Endothelial cell of umbilical vein (primary cell): ENCODE data around the gene ATP13A2. TPM values are rescaled to one million over a fixed set of nuclear protein-coding genes. Genes with fewer than 3 reads are reported as not detected.
A peak's percentile ranks its signal among the peaks of the same experiment; 100 is the strongest.

Experiments used
- BruUV-seq: library from RNA; stranded (reverse); fragments of 400-500 nt; replicated peaks from 2 replicates; lab custom pipeline; 2021; lab: Mats Ljungman, UMichigan
- CTCF ChIA-PET: fragments of 300-600, 350-600 bp; sonication (Branson Sonifier 250); formaldehyde crosslinking; loops from one replicate; lab custom pipeline; 2021; ENCODE audit warnings: antibody characterized with exemption, inconsistent platforms; lab: Charles Lee
- POLR2A ChIA-PET: fragments of 300-600, 350-600 bp; sonication (Branson Sonifier 250); formaldehyde crosslinking; loops from one replicate; lab custom pipeline; 2021; ENCODE audit warnings: antibody characterized with exemption, inconsistent platforms; lab: Charles Lee
- DNase-seq: peaks from one replicate; pipeline ENCODE4 v3.0.0-alpha.2; 2011; ENCODE audit warnings: low read depth, low spot score
- FAIRE-seq: peaks from 2 replicates; lab custom pipeline; 2011; peaks lifted over from hg19 to GRCh38; lab: Jason Lieb, UNC
- H2AFZ ChIP-seq: 2 replicates; pipeline ENCODE4 v1.6.0; 2012; ENCODE audit warnings: low read depth, low read length, control low read depth, inconsistent platforms
- H3K27ac ChIP-seq: 2 replicates; pipeline ENCODE4 v1.5.1; 2011; ENCODE audit warnings: low read depth, mild to moderate bottlenecking, control low read depth, low read length, moderate library complexity; ENCODE audit not compliant: insufficient read depth
- H3K27me3 ChIP-seq, 2 experiments: 2 replicates each; pipeline versions ENCODE4 v1.6.0 to v1.6.1; 2011; ENCODE audit warnings: low read length in 2 of 2, mixed read lengths in 1 of 2; ENCODE audit not compliant: control insufficient read depth in 2 of 2, insufficient read depth in 2 of 2
- H3K36me3 ChIP-seq, 2 experiments: 2 replicates in 1 of 2; 3 replicates in 1 of 2; pipeline ENCODE4 v1.5.1; 2011; ENCODE audit warnings: low read length in 2 of 2, mild to moderate bottlenecking in 1 of 2, moderate library complexity in 1 of 2; ENCODE audit not compliant: control insufficient read depth in 2 of 2, insufficient read depth in 2 of 2; ENCODE audit errors: extremely low read depth in 1 of 2
- H3K4me1 ChIP-seq: 3 replicates; pipeline ENCODE4 v1.5.1; 2011; ENCODE audit warnings: mild to moderate bottlenecking, low read length; ENCODE audit not compliant: control insufficient read depth, insufficient read depth; ENCODE audit errors: extremely low read depth
- H3K4me2 ChIP-seq: 2 replicates; pipeline ENCODE4 v1.6.1; 2011; ENCODE audit warnings: low read length, control low read depth, mixed read lengths; ENCODE audit not compliant: insufficient read depth
- H3K4me3 ChIP-seq, 3 experiments: fragments of 200-600 bp in 1 of 3; sonication (generic), shearing (Covaris generic) in 1 of 3; replicated peaks in 1 of 3; 2 replicates each; pipeline ENCODE4 v1.5.1; 2011 to 2016; ENCODE audit warnings: control low read depth in 3 of 3, low read length in 3 of 3, mild to moderate bottlenecking in 2 of 3, inconsistent platforms in 1 of 3, low read depth in 1 of 3, moderate library complexity in 1 of 3; ENCODE audit not compliant: insufficient read depth in 1 of 3
- H3K79me2 ChIP-seq: 2 replicates; pipeline ENCODE4 v1.6.0; 2012; ENCODE audit warnings: low read length, inconsistent platforms; ENCODE audit not compliant: control insufficient read depth, insufficient read depth
- H3K9ac ChIP-seq: replicated peaks from 2 replicates; pipeline ENCODE3; 2011; ENCODE audit warnings: low read length, control low read depth; ENCODE audit not compliant: insufficient read depth; ENCODE audit errors: extremely low read depth
- H3K9me1 ChIP-seq: replicated peaks from 3 replicates; pipeline ENCODE4 v1.6.0; 2011; ENCODE audit warnings: mild to moderate bottlenecking, low read length; ENCODE audit not compliant: control insufficient read depth, insufficient read depth; ENCODE audit errors: extremely low read depth
- H3K9me3 ChIP-seq: replicated peaks from 2 replicates; pipeline ENCODE4 v1.5.1; 2012; ENCODE audit warnings: low read length, inconsistent platforms; ENCODE audit not compliant: control insufficient read depth, insufficient read depth
- H4K20me1 ChIP-seq: replicated peaks from 2 replicates; pipeline ENCODE3; 2011; ENCODE audit warnings: mild to moderate bottlenecking, low read length; ENCODE audit not compliant: control insufficient read depth, insufficient read depth; ENCODE audit errors: extremely low read depth
- EZH2 ChIP-seq: IDR thresholded peaks from 2 replicates; pipeline ENCODE4 v1.6.1; 2012; ENCODE audit warnings: borderline replicate concordance, low read depth, mild to moderate bottlenecking, moderate library complexity, low read length, inconsistent platforms; ENCODE audit not compliant: severe bottlenecking
- FOS ChIP-seq: IDR thresholded peaks from 2 replicates; pipeline ENCODE4 v1.6.1; 2011; ENCODE audit warnings: mild to moderate bottlenecking, low read length, moderate library complexity, borderline replicate concordance; ENCODE audit not compliant: insufficient read depth
- GATA2 ChIP-seq: IDR thresholded peaks from 2 replicates; pipeline ENCODE4 v1.7.0; 2011; ENCODE audit warnings: low read depth, mild to moderate bottlenecking, moderate library complexity, mixed read lengths, low read length; ENCODE audit not compliant: insufficient read length, insufficient read depth
- POLR2A ChIP-seq: IDR thresholded peaks from 2 replicates; pipeline ENCODE4 v1.6.1; 2012; ENCODE audit warnings: low read depth, mild to moderate bottlenecking, control low read depth, low read length
- POLR2AphosphoS5 ChIP-seq: IDR thresholded peaks from 2 replicates; pipeline ENCODE4 v1.6.1; 2012; ENCODE audit warnings: low read depth, mild to moderate bottlenecking, control low read depth, low read length, moderate library complexity; ENCODE audit not compliant: insufficient read depth
- dilution Hi-C: fragments of 300-500 bp; cut with MboI; formaldehyde crosslinking; loops from one replicate; pipeline ENCODE4 v1.15.0; 2019; ENCODE audit warnings: low sequenced_read_pairs; ENCODE audit not compliant: extremely low pct_ligation_motif_present
- intact Hi-C: fragments of 100-400 bp; cut with micrococcal nuclease; formaldehyde crosslinking; loops from one replicate; pipeline ENCODE4 v1.10.0; 2022
- polyA plus RNA-seq, 4 experiments: library from polyadenylated mRNA; depleted of rRNA in 3 of 4; stranded (reverse) in 3 of 4; unstranded in 1 of 4; fragments of >200 nt; gene quantifications; 2 replicates each; pipeline versions ENCODE4 v1.2.1 to v1.2.3, GENCODE V29; 2011 to 2012; ENCODE audit warnings: missing spikeins in 1 of 4
- total RNA-seq: library from RNA; stranded (reverse); gene quantifications from 2 replicates; pipeline ENCODE4 v1.2.3, GENCODE V29; 2021
- TF ChIP-seq, protein P1 (sequence below), 2 donors: IDR thresholded peaks; 1 replicate in 1 of 2; 2 replicates in 1 of 2; pipeline ENCODE4 v1.5.1; 2011; ENCODE audit warnings: low read length in 2 of 2, mild to moderate bottlenecking in 2 of 2, moderate library complexity in 2 of 2, control low read depth in 1 of 2, inconsistent platforms in 1 of 2, low read depth in 1 of 2; ENCODE audit not compliant: insufficient read depth in 1 of 2; ENCODE audit errors: extremely low read depth in 1 of 2

The ATP13A2 gene
- total and polyA plus RNA-seq, 2 donors (not counting 3 experiments of a cell fraction or from before 2014, with no cell fraction given) = 44.9 to 60.6 TPM

DNA sequence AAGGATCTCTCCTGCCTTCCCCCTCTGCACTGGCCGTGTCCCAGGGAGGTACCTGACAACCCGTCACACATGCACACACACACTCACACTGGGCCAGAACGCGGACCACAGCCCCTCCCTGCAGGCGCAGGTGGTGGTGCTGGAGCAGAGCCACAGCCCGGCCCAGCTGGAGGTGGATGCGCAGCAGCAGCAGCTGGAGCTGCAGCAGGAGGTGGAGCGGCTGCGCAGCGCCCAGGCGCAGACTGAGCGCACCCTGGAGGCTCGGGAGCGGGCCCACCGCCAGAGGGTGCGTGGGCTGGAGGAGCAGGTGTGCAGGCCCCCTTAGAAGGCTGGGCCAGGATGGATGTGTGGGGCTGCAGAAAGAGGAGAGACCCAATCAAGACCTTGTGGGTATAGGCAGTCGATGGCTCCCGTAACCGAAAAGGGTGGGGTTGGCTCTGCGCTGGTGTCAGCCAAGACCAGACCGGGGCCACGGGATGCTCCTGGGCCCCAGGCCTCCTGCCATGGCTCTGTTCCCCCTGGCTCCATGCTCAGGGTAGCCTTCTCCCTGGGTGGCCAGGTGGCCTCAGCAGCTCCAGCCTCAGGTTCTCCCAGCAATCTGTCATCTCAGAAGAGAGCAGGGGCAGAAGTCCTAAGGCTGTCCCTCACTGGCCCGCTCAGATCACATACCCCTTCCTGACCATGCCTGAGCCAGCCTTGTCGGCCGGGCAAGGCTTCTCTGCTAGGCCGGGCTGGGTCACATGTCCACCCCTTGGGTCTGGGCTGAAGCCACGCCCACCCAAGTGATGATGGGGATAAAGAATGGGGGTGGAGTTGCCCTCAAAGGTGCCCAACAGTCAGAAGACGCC, 40.2 kb downstream of the ATP13A2 start:
- Histone ChIP-seq H2AFZ (no peak overlapping the region), H3K4me3 (no peak overlapping the region), H3K36me3 (peaks cover 0 to 16% of the 10 kb centered on the region in 2 experiments), H3K9me1 (no peaks in the 10 kb centered on the region), H3K27me3 (no peaks in the 10 kb centered on the region), H3K79me2 (no peaks in the 10 kb centered on the region), H3K27ac (no peak overlapping the region), H4K20me1 (no peaks in the 10 kb centered on the region), H3K9ac (no peak overlapping the region), H3K4me1 (peaks cover 11% of the 10 kb centered on the region), H3K9me3 (no peaks in the 10 kb centered on the region), H3K4me2 (no peak overlapping the region)
- FAIRE-seq (no peak), DNase-seq (peak; percentile 41)
- no peak for TF ChIP-seq POLR2A
- no peak for TF ChIP-seq FOS
- TF ChIP-seq, protein P1, sequence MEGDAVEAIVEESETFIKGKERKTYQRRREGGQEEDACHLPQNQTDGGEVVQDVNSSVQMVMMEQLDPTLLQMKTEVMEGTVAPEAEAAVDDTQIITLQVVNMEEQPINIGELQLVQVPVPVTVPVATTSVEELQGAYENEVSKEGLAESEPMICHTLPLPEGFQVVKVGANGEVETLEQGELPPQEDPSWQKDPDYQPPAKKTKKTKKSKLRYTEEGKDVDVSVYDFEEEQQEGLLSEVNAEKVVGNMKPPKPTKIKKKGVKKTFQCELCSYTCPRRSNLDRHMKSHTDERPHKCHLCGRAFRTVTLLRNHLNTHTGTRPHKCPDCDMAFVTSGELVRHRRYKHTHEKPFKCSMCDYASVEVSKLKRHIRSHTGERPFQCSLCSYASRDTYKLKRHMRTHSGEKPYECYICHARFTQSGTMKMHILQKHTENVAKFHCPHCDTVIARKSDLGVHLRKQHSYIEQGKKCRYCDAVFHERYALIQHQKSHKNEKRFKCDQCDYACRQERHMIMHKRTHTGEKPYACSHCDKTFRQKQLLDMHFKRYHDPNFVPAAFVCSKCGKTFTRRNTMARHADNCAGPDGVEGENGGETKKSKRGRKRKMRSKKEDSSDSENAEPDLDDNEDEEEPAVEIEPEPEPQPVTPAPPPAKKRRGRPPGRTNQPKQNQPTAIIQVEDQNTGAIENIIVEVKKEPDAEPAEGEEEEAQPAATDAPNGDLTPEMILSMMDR (IDR thresholded peaks at IDR 0.05; ENCODE audit: extremely low read depth in 1 of 2, insufficient read depth in 1 of 2, low read depth in 1 of 2, low read length in 2 of 2) = no peak
- TF ChIP-seq POLR2AphosphoS5 = peak; percentile 2
- no peak for TF ChIP-seq EZH2
- no peak for TF ChIP-seq GATA2
- dilution Hi-C loops (no loop called here), intact Hi-C loops (no loop called here)
- ChIA-PET CTCF (interaction anchor here (1.1 kb wide), 1 partner anchor 11 kb away, joined by 3 read pairs; no protein-coding TSS in a partner anchor), POLR2A (no interaction called here)
- BruUV-seq = no TSS peak
